A673 (cell line): ENCODE data around the gene SLC38A4. TPM values are rescaled to one million over a fixed set of nuclear protein-coding genes. Genes with fewer than 3 reads are reported as not detected.

Experiments
- BruUV-seq: library from RNA; stranded (reverse); fragments of 400-500 nt; replicated peaks from 2 replicates; lab custom pipeline; 2021; lab: Mats Ljungman, UMichigan
- CTCF ChIA-PET: fragments of 300-600 bp; sonication (Branson Sonifier 250); formaldehyde crosslinking; loops from one replicate; lab custom pipeline; 2022; ENCODE audit warnings: antibody characterized with exemption; lab: Charles Lee
- POLR2A ChIA-PET: fragments of 300-600 bp; sonication (Branson Sonifier 250); formaldehyde crosslinking; loops from one replicate; lab custom pipeline; 2022; ENCODE audit warnings: antibody characterized with exemption; ENCODE audit not compliant: low non-redundant PET; lab: Charles Lee
- DNase-seq: peaks from one replicate; pipeline ENCODE4 v3.0.0-alpha.2; 2015; ENCODE audit warnings: low spot score
- H3K27ac ChIP-seq: fragments of 200-600 bp; sonication (generic); 2 replicates; pipeline ENCODE4 v1.5.1; 2016; ENCODE audit warnings: mixed run types, low read depth, mild to moderate bottlenecking, mixed read lengths, antibody characterized with exemption, low read length; ENCODE audit not compliant: poor library complexity, severe bottlenecking
- H3K27me3 ChIP-seq: fragments of 200-600 bp; sonication (generic); replicated peaks from 2 replicates; pipeline ENCODE4 v1.6.1; 2017; ENCODE audit warnings: mixed run types, low read depth, mild to moderate bottlenecking, mixed read lengths, antibody characterized with exemption, low read length; ENCODE audit not compliant: insufficient read depth, poor library complexity
- H3K36me3 ChIP-seq: fragments of 200-600 bp; sonication (generic); 2 replicates; pipeline ENCODE4 v1.6.1; 2016; ENCODE audit warnings: mixed run types, mild to moderate bottlenecking, mixed read lengths, antibody characterized with exemption, low read length; ENCODE audit not compliant: insufficient read depth, poor library complexity, severe bottlenecking
- H3K4me1 ChIP-seq: fragments of 200-600 bp; sonication (generic); 2 replicates; pipeline ENCODE4 v1.6.1; 2017; ENCODE audit warnings: mixed run types, mild to moderate bottlenecking, mixed read lengths, antibody characterized with exemption, low read length; ENCODE audit not compliant: insufficient read depth, poor library complexity, severe bottlenecking
- H3K4me3 ChIP-seq: fragments of 200-600 bp; sonication (generic); 2 replicates; pipeline ENCODE4 v1.5.1; 2016; ENCODE audit warnings: low read depth, mixed run types, mild to moderate bottlenecking, mixed read lengths, low read length; ENCODE audit not compliant: poor library complexity, severe bottlenecking
- H3K9me3 ChIP-seq: fragments of 200-600 bp; sonication (generic); 2 replicates; pipeline ENCODE4 v1.6.1; 2016; ENCODE audit warnings: mixed run types, low read depth, mild to moderate bottlenecking, mixed read lengths, antibody characterized with exemption, low read length; ENCODE audit not compliant: poor library complexity, severe bottlenecking
- EZH2 ChIP-seq: fragments of 200-600 bp; sonication (generic); IDR thresholded peaks from 2 replicates; pipeline ENCODE4 v1.6.1; 2017; ENCODE audit warnings: borderline replicate concordance, low read depth, mild to moderate bottlenecking, mixed read lengths, antibody characterized with exemption, low read length; ENCODE audit not compliant: poor library complexity, severe bottlenecking
- intact Hi-C: fragments of 100-400 bp; cut with micrococcal nuclease; formaldehyde crosslinking; loops from one replicate; pipeline ENCODE4 v1.10.0; 2022; ENCODE audit not compliant: unreplicated experiment
- total RNA-seq: library from RNA; stranded (reverse); gene quantifications from 2 replicates; pipeline ENCODE4 v1.2.3, GENCODE V29; 2021
- TF ChIP-seq, protein P1 (sequence below): fragments of 300-800, 200-600 bp; sonication (generic); conservative IDR thresholded peaks from 2 replicates; pipeline ENCODE4 v1.5.1; 2017; ENCODE audit warnings: low read depth, mild to moderate bottlenecking, antibody characterized with exemption, low read length, moderate library complexity, mixed read lengths

SLC38A4 gene
- total RNA-seq, 1 experiment from 2014 or later: 0.58 TPM

DNA sequence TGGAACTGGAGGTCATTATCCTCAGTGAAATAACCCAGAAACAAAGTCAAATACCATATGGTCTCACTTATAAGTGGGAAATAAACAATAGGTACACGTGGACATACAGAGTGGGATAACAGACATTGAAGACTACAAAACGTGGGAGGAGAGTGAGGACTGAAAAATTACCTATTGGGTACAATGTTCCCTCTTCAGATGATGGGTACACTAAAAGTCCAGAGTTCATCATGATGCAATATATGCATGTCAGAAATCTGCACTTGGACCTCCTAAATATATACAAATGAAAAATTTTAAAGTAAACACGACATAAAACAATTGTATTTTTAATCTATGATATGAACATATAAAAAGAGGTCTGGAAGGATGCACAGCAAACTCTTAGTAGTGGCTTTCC is 71.2 kb downstream of the SLC38A4 start:
- H3K9me3 ChIP-seq: peaks cover 6% of the 10 kb centered on the region
- H3K27me3 ChIP-seq: no peaks in the 10 kb centered on the region
- TF ChIP-seq, protein P1, sequence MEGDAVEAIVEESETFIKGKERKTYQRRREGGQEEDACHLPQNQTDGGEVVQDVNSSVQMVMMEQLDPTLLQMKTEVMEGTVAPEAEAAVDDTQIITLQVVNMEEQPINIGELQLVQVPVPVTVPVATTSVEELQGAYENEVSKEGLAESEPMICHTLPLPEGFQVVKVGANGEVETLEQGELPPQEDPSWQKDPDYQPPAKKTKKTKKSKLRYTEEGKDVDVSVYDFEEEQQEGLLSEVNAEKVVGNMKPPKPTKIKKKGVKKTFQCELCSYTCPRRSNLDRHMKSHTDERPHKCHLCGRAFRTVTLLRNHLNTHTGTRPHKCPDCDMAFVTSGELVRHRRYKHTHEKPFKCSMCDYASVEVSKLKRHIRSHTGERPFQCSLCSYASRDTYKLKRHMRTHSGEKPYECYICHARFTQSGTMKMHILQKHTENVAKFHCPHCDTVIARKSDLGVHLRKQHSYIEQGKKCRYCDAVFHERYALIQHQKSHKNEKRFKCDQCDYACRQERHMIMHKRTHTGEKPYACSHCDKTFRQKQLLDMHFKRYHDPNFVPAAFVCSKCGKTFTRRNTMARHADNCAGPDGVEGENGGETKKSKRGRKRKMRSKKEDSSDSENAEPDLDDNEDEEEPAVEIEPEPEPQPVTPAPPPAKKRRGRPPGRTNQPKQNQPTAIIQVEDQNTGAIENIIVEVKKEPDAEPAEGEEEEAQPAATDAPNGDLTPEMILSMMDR: no peak
- TF ChIP-seq EZH2: no peak
- POLR2A ChIA-PET: no interaction called here
- no TSS peak for BruUV-seq
- no peak for DNase-seq
- no peak overlapping the region for H3K4me3 ChIP-seq
- H3K27ac ChIP-seq: no peak overlapping the region
- no peaks in the 10 kb centered on the region for H3K36me3 ChIP-seq
- intact Hi-C loops: no loop called here
- CTCF ChIA-PET: no interaction called here
- peaks cover 27% of the 10 kb centered on the region for H3K4me1 ChIP-seq

GRCh38 chr12:46752396-46752795 is 73.4 kb downstream of the SLC38A4 start:
- intact Hi-C loops: no loop called here
- Histone ChIP-seq H3K27ac (peak overlapping the region; percentile 83), H3K4me3 (no peak overlapping the region), H3K36me3 (no peaks in the 10 kb centered on the region), H3K27me3 (no peaks in the 10 kb centered on the region), H3K4me1 (peaks cover 27% of the 10 kb centered on the region), H3K9me3 (peaks cover 3% of the 10 kb centered on the region)
- CTCF ChIA-PET: no interaction called here
- TF ChIP-seq EZH2: no peak
- TF ChIP-seq, protein P1: no peak
- BruUV-seq: no TSS peak
- DNase-seq: peak; percentile 28
- POLR2A ChIA-PET: no interaction called here

GRCh38 chr12:46751173-46751572 is 74.6 kb downstream of the SLC38A4 start:
- ChIA-PET CTCF (interaction anchor here (0.7 to 1.4 kb wide), 2 partner anchors 20 to 233 kb away, joined by 3 read pairs; no protein-coding TSS in a partner anchor), POLR2A (interaction anchor here (0.6 kb wide), 1 partner anchor 1822 kb away, joined by 3 read pairs; no protein-coding TSS in a partner anchor)
- H3K9me3 ChIP-seq: peaks cover 3% of the 10 kb centered on the region
- TF ChIP-seq EZH2: no peak
- TF ChIP-seq, protein P1: no peak
- DNase-seq: peak; percentile 78
- peak overlapping the region; percentile 83 for H3K27ac ChIP-seq
- no peaks in the 10 kb centered on the region for H3K27me3 ChIP-seq
- no peaks in the 10 kb centered on the region for H3K36me3 ChIP-seq
- H3K4me1 ChIP-seq: peaks cover 27% of the 10 kb centered on the region
- intact Hi-C loops: loop anchor here (2.0 kb wide), 1 partner anchor 270 kb away; no protein-coding TSS in a partner anchor
- BruUV-seq: no TSS peak
- H3K4me3 ChIP-seq: no peak overlapping the region
